H1 (cell line): Measurements from ENCODE around the gene DEPP1.

ENCODE experiments used
- EGR1 ChIP-seq: IDR thresholded peaks from 2 replicates; pipeline ENCODE4 v1.6.1; 2011; ENCODE audit warnings: low read depth, low read length, borderline replicate concordance
- POLR2A ChIP-seq, 2 experiments: IDR thresholded peaks; 1 replicate in 1 of 2; 2 replicates in 1 of 2; pipeline ENCODE4 v1.6.1; 2011; ENCODE audit warnings: low read depth in 2 of 2, low read length in 2 of 2, mild to moderate bottlenecking in 2 of 2; ENCODE audit errors: control extremely low read depth in 1 of 2
- TF ChIP-seq, protein P1 (sequence below), 3 experiments: IDR thresholded peaks; 1 replicate in 2 of 3; 2 replicates in 1 of 3; pipeline versions ENCODE4 v1.5.1 to v1.6.1; 2011; ENCODE audit warnings: low read length in 3 of 3, mild to moderate bottlenecking in 3 of 3, inconsistent platforms in 2 of 3, low read depth in 1 of 3, moderate library complexity in 1 of 3; ENCODE audit not compliant: insufficient read depth in 1 of 3; ENCODE audit errors: control extremely low read depth in 1 of 3

DNA sequence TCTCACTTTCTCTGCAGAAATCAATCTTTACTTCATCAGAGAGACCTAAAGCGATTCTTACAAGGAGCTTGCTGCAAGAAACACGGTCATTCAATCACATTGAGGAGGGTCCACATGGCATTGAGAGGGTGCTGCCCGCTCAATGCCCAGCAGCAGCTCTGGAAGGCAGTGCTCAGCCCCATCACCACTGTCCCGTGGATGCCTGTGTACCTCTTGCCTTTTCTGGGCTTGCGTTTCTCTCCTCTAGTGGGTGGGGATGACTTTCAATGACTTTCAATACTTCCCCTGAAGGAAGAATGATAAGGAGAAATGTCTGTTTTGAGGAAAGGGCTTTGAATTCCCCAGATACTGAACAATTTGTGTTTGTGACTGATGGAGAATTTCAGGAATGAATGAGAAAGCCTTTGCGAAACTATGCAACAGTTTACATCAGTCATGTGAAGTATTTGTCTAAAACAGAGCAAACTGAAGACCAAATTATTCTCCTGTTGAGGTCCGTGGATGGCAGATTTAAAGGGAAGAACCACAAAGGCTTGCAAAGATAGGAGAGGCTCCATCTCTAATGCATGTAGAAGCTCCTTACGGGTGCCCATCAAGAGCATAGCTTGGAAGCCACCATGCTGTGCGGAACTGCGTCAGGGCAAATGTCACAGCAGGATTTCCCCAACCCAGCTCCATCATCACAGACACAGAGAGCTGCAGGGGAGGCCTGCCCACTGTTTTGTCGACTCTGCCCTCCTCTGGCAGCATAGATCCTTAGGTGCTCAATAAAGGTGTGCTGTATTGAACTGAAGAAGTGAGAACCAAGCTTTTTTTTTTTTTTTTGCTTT lies 15.5 kb upstream of the DEPP1 start:
- TF ChIP-seq, protein P1, sequence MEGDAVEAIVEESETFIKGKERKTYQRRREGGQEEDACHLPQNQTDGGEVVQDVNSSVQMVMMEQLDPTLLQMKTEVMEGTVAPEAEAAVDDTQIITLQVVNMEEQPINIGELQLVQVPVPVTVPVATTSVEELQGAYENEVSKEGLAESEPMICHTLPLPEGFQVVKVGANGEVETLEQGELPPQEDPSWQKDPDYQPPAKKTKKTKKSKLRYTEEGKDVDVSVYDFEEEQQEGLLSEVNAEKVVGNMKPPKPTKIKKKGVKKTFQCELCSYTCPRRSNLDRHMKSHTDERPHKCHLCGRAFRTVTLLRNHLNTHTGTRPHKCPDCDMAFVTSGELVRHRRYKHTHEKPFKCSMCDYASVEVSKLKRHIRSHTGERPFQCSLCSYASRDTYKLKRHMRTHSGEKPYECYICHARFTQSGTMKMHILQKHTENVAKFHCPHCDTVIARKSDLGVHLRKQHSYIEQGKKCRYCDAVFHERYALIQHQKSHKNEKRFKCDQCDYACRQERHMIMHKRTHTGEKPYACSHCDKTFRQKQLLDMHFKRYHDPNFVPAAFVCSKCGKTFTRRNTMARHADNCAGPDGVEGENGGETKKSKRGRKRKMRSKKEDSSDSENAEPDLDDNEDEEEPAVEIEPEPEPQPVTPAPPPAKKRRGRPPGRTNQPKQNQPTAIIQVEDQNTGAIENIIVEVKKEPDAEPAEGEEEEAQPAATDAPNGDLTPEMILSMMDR (IDR thresholded peaks at IDR 0.05; ENCODE audit: control extremely low read depth in 1 of 3, insufficient read depth in 1 of 3, low read depth in 1 of 3, low read length in 3 of 3), result peak in 1 of 3 experiments; percentile 4; a peak in 1 of 4 replicates
- no peak for TF ChIP-seq EGR1
- no peak for TF ChIP-seq POLR2A (IDR thresholded peaks at IDR 0.05; ENCODE audit: control extremely low read depth in 1 of 2, low read depth in 2 of 2, low read length in 2 of 2)
